CD4-positive, alpha-beta T cell treated with Interleukin-17A for 4 hours (primary cell): ENCODE measurements around the gene TIMM17B.

Source experiments
- DNase-seq: peaks from one replicate; pipeline ENCODE4 v3.0.0-alpha.2; 2020; ENCODE audit warnings: mixed read lengths

TIMM17B gene

DNA sequence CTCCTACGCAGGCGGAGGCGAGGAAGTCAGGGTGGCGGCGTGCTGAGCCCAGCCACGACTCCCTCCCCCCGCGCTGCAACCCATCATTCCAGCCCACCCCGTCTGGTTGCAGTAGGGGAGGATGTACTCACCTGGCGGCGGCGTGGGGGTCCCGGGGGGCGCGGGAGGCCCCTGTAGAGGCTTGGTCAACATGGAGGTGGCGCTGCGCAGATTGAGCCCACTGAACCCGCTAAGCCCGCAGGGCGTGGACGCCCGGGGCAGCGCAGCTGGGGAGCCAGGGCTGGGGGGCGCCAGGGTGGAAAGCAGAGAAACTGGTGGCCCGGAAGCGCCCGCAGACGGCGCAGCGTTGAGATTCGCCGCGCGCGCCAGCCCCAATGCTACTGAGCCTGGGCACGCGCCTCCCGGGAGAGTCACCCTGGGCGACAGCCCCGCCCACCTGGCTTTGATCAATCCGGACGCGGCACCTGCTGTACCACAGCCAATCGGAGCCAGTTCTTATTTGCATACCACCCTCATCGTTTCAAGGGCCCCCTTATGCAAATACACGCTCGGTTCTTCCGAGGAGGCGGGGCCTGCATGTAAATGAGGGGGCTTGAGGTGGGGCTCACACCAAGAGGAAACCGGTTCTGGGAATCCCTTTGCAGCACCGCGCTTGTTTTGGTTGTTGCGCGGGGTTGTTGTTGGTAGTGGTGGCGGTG, 21.2 kb upstream of the TIMM17B start, which contains the start of gene PIM2:
TSS of gene PIM2 (minus strand) at position 382 of the 698 bp plus-strand sequence. CDS start at position 192, 190 bp downstream.
- peak; percentile 95 for DNase-seq

DNA sequence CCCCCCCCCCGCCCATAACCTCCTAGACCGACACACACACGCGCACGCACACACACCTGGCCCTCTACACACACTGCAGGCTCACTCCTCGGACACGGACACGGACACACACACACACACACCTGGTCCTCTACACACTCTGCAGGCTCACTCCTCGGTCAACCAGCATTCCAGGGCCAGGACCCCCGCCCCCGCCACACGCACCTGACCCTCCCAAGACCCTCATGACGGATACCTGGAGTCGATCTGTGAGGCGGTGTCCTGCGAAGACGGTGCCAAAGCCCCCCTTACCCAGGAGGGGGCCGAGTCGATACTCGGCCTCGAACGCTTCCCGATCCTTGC, 20.7 kb upstream of the TIMM17B start:
- DNase-seq, result no peak

DNA sequence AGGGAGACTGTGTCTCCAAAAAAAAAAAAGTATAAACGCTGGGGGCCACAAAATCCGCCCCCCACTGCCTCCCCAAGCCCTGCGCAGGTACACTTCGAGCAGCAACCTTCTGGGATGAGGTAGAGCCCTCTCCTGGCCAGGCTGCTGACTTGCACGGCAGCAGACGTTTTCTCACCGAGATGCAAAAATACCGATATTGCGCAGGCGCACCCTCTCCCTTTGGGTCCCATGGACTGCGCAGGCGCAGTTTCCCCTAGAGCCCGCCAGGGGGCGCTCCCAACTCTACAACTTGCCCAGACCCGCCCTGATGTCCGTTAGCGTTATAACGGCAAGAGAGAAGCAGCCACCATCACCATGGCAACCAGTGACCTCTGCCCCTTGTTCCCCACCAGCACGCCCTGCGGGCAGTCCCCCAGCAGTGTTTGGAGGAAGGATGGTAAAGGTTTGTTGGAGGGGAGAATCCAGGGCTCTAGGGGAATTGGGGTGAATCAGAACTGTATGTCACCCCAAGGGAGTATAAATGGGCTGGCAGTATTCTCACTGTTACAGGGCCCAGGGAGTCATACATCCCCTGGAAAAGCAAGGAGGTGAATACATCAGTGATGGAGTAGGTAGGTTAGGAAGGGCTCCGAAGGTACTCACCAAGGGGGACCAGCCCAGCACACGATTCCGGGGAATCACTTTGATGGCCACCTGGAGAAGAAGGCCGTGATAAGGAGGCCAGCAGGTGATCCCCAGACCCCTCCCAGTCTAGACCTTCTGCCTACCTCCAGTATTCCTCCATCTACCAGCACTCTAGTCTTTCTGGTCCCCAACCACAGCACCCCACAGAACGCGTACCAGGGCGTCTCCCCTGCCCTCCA, 19.8 kb upstream of the TIMM17B start:
- peak; percentile 90 for DNase-seq

DNA sequence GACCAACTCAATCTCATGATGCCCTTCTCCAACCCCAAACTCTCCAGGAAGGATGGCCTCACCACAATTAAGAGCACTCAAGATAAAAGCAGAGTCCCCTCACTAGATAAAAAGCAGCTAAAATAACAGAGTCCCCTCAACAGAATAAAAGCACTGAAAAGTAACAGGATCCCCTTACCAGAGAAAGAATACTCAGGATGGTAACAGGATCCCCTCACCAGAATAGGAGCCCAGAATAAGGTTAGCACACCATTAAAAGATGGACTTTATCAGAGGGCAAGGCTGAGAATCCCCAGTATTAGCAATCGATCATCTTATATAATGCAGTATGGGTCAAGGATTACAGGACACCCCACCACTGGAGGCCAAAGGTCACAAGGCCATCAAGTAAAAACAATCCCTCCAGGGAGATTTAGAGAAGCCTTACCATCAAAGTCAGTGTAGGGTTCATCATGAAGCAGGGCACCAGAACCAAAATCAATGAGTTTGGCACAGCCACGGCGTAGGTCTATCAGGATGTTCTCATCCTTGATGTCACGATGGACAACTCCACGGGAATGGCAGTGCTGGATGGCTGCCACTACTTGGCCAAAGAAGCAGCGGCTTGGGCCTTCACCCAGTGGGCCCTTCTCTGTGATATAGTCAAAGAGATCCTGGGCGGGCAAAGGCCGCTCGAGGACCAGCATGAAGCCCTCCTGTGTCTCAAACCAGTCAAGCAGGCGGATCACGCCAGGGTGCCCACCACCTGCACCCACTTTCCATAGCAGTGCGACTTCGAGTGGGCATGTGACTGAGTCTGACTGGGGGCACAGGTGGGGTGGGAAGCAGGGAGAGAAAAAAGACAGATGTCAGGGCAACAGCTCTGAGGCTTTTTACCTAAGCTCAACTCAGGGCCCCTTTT, 17.3 kb upstream of the TIMM17B start:
- no peak for DNase-seq

DNA sequence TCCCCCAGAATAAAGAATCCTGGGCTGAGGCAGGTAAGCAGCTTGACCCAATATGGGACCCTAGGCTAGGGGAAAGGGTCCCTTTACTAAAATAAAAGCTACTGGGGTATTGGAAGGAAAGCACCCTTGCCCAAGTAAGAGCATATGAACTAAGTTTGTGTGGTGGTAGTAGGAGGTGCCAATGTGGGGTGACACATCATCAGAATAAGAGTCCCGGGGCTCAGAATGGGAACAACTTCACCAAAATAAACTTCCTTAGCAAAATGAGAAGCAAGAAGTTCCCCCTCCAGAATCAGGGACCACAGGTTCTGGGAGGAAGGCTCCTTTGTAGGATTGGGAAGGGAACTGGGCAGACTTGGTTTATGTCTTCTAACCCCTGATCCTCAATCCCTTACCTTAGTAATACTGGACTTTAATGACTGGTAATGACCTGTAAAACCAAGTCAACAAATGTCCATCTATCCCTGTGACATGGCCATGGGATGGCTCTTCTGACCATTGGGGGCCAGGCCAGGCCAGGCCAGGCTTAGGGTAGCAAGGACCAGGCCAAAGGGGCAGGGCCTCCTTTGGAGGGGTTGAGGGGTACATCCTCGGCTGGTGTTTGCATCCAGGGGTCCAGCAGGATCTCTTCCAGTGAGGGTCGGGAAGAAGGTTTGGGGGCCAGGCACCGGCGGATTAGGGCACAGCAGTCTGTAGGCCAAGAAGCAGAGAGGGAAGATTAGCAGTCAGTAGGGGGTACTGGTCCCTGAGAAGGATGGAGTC, 16.2 kb upstream of the TIMM17B start:
- DNase-seq, result no peak

DNA sequence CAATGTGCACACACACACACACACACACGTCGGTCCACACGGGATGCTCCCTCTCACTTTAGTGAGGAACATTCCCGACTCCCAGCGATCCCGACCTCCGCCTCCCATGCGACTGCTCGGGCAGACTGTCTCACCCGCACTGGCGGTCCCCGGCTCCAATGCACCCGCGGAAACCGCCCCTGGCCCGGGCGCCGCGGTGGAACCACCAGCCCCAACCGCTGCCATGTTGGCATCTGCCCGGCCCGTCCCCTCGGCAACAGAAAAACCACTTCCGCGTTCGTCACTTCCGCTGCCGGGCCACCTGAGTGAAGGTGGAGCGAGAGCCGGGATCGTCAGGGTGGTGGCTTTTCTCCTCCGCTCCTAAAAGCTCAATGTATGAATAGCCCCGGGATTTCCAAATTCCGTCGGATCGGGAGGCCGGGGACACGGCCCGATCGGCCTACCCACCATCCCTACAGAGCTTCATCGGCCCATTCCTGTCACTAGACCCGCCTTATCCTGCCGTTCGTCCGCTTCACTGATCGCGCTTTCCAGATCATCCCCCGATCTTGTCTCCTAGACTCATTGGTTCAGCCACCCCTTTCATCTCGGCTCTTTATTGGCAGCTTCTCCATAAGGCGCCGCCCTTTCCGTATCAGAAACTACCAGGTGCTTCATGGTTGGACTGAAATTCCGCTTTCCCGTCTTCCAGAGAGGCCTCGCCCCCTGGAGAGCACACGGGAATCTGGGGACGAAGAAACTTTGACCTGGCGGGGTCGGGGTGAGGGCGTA, 14.0 kb upstream of the TIMM17B start, which contains the start of gene SLC35A2:
TSS of gene SLC35A2 (minus strand) at position 235 of the 771 bp plus-strand sequence. CDS start at position 225, 10 bp downstream.
- DNase-seq, result peak; percentile 89

DNA sequence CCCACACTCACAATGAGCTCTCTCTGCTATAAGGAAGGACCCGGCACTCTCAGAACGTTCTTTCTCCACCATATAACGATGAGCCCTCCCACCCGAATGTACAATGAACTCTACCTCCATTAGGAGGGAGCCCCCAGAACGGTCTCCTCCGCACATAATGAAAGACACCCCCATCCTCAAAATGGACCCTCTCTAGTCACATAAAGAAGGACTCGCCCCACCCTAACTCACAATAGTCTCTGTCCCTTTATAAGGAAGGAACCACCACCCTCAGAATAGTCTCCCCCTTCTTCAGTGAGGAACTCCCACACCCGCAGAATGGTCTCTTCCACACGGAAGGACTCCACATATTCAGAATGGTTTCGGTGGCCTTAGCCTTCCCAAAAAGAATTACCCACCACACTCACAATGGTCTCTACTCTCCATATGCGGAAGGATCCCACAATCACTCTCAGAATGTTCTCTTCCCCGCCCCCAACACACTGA, 13.4 kb upstream of the TIMM17B start:
- no peak for DNase-seq

DNA sequence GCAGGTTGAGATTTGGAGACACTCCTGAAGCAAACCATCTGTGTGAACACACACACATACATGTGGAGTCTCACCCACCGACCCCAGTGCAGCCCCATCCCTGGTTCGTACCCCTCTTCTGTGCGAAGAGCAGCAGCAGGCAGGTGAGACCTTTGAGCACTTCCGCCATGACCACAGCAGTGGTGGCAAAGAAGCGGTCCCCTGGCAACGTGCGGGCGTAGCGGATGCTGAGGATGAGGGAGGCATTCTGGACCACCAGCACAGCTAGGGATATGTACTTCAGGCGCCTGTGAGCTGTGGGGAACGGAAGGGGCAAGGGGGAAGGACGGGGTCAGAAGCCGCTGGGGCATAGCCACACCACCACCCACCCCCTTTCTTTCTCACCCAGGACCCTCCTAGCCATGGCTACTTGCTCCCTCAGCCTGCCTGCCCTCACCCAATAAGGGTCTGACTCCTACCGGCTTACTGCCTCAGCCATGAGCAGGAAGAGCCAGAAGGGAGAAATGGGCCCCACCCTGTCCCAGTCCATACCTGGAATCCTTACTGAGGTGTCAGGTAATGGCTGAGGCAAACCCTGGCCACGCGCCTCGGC, 12.2 kb upstream of the TIMM17B start:
- no peak for DNase-seq

DNA sequence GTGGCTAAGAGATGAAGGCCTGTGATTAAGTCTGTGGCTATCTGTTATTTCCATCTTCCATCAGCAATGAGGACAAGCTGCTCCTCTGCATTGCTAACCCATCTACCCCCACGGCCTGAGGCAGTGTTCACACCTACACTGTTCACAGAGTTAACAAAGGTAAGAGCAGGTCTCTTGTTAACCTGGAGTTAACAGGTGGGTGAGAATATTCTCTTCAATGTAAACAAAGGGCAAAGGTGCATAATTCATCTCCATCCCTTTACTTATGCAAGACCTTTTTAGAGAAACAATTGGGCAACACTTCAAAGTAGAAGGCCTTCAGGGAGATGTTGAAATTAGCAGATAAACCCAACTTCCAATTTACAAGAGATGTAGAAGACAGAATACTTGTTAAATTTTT, 11.0 kb upstream of the TIMM17B start:
- no peak for DNase-seq

DNA sequence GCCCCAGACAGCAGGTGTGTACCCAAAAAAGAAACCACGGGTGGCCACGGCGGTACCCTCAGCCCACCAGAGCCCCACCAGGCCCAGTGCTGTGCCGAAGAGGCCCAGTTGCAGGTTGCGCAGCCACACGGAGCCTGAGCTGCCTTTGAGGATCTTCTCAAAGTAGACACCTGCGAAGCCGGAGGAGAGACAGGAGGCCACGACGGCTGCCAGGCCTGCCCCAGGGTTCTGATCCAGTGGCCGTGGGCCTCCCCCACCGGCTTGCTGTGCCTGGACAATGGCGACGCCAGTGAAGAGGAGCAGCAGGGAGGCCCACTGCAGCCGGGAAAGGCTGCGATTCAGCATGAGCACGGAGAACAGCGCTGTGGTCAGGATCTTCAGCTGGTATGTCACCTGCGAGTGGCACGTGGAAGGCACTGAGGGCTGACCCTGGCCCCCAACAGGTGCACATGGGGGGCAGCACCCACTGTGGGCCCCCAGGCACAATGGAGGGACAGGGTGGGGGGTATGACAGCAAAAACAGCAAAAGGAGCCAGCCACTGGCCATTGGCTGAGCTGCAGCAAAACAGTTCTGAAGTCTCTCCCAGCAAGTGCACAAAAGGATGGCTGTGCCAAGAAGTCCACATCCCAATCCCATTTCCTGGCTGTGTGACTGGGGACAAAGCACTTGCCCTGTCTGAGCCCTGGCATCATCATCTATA, 7.7 kb upstream of the TIMM17B start:
- DNase-seq, result no peak

DNA sequence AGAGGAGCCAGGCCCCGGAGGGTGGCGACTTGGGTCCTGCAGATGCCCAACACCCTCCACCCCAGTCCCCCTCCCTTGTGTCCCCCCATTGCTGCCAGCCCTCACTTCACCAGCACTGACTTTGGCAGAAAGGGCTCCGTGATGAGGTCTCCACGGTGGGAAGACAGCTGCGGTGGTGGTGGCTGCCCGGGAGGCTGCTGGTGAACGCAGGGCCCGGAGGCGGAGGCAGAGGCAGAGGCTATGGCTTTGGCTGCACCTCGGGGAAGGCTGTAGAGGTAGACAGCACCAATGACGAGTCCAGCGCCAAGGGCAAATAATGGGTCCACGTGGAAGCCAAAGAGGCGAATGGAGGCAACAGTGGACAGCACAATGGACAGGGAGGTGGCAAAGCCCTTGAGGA, 7.1 kb upstream of the TIMM17B start:
- DNase-seq, result no peak

DNA sequence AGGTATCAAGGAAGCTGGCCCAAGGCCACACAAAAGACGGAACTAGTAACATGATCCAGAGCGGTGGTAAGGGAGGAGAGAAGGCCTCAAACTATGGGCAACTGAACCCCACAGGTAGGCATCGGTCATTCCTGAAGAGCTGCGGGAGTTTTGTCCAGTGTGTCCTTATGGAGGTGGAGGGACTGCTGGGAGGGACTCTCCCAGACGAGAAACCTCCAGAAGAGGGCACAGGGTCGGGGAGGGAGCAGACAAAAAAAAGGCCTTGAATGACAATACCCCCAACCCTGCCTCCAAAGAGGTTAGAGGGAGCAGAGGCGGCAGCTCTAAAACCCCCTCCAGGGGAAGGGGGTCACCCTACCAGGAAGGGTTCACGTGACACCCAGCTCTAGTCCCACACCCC, 6.6 kb upstream of the TIMM17B start:
- DNase-seq, result no peak

DNA sequence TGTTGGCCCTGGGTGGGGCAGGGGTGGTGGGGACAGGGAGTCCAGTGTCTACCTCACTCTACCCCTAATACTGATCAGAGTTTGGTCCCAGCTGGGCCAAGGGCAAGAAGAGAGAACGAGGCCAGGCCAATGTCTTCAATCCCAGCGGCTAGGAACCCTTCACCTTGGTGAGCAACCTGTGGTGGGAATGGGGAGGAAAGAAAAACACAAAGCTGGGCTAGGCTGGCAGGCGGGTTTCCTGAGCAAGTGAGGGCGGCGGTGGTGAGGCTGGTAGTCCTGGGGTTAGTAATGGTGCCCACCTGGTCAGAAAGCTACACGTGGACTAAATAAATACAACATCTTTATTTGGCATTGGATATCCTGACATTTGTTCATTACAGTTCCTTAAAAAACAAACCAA, 5.7 kb upstream of the TIMM17B start:
- no peak for DNase-seq

DNA sequence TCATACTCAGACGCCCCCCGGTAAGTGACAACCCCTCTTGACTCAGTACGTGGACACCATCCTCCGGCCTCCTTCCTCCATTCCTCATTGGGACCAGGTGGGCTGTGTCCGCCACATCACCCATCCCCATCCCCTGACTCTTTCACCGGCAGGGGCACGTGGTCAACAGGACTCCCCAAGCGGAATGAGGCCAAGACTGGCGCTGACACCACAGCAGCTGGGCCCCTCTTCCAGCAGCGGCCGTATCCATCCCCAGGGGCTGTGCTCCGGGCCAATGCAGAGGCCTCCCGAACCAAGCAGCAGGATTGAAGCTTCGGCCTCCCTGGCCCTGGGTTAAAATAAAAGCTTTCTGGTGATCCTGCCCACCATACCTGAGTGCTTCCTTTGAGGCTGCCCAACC, 5.2 kb upstream of the TIMM17B start:
- no peak for DNase-seq

DNA sequence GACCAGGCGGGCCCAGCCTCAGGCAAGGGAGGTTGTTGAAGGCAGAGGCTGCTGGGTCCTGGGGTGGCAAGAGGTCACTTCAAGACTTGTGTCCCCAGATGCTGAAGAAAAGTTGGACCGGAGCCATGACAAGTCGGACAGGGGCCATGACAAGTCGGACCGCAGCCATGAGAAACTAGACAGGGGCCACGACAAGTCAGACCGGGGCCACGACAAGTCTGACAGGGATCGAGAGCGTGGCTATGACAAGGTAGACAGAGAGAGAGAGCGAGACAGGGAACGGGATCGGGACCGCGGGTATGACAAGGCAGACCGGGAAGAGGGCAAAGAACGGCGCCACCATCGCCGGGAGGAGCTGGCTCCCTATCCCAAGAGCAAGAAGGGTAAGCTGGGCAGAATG, 4.6 kb upstream of the TIMM17B start:
- no peak for DNase-seq

DNA sequence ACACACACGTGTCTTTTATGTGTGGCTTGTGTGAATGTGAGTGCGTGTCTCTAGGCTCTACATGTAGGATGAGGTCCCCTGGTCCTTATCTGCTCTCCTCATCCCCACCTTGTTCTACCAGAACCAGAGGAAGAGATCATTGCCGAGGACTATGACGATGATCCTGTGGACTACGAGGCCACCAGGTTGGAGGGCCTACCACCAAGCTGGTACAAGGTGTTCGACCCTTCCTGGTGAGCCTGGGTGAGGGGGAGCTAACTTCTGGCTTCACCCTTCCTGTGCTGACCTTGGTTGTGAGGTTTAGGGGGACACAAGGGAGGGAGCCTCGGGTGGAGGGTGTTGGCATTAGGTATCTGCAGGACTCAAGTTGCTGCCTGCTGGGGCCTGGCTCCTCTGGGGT, 3.5 kb upstream of the TIMM17B start:
- no peak for DNase-seq

DNA sequence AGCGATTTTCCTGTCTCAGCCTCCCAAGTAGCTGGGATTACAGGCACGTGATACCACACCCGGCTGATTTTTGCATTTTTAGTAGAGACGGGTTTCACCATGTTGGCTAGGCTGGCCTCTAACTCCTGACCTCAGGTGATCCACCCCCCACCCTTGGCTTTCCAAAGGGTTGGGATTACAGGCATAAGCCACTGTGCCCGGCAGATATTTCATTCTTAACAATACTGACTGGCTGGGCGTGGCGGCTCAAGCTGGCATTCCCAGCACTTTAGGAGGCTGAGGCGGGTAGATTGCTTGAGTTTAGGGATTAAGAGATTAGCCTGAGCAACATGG, 1.5 kb upstream of the TIMM17B start:
- DNase-seq, result no peak

DNA sequence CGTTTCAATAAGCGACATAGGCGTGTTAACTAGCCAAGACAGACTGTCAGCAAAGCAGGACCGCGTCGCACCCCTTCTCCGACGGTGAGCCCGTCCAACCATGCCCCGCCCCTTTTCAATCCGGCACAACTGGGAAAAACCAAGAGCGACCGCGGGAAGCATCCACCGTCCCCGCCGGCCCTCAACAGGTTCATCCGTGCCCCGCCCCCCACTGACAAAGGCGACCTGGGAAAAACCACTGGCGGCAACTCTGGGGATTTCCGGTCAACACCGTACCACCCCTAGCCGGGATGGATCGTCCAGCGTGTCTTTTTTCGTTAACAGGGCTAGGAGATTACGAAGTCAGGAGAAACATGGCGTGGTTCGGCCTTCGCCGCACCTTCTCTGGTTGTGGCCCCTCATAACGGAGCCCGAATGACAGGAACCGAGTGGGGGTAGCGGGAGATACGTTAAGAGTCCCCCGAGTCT, 377 bp downstream of the TIMM17B start:
- peak; percentile 59 for DNase-seq

DNA sequence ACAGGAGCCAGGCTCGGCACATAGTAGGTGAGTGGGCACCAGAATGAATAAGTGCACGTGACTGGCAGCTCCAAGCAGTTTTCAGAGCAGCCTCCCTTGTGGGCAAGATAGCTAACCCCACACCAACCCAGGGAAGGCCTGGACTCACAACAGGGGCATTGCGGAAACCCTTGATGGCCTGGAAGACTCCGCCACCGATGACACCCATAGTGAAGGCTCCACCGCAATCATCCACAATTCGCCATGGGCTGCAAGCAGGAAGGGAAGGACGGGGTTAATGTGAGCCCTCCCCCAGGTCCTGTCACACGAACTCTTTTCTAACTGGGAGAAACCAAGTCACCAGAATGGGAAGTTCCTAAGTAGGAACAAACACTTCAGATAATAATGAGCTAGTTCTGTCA, 957 bp downstream of the TIMM17B start:
- DNase-seq, result no peak

DNA sequence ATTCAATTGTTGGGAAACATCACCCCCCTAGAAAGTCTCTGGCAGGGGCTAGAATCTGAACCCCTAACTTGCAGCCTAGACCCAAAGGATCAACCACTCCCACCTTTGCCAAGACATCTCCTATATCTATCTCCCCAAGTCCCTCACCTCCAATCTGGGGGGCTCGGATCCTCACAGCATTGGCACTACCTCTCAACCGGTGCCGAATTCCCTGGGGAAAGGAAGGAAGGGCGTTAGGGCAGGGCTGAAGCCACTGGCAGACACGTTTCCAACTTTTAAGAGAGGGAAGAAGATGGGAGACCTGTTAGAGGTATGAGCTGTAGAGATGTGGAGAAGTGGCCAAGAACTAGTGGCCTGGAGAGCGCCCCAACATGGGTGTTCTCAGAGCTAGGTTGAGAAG, 2.7 kb downstream of the TIMM17B start:
- DNase-seq, result no peak
